ENCODE data around the gene C16orf46.

GRCh38 chr16:81116285-81116684, 39.2 kb upstream of the C16orf46 start:
- TF ChIP-seq CTCF (IDR thresholded peaks at IDR 0.05; ENCODE audit: low read depth, low read length) (no peak), EZH2phosphoT487 (IDR thresholded peaks at IDR 0.05; ENCODE audit: low read depth) (no peak)
